GM10248 (cell line): ENCODE results near the gene TNFRSF12A.

ENCODE experiments used
- CTCF ChIA-PET: fragments of 300-600 bp; sonication (Branson Sonifier 250); formaldehyde crosslinking; extraction: SDS; loops from one replicate; lab custom pipeline; 2021; ENCODE audit warnings: antibody characterized with exemption; lab: Yijun Ruan, JAX
- POLR2A ChIA-PET: fragments of 350-650 bp; sonication (Branson Sonifier 250); formaldehyde crosslinking; extraction: SDS; loops from one replicate; lab custom pipeline; 2020; ENCODE audit warnings: antibody characterized with exemption; lab: Yijun Ruan, JAX
- DNase-seq: peaks from one replicate; pipeline ENCODE4 v3.0.0; 2012; ENCODE audit errors: extremely low spot score
- TF ChIP-seq, protein P1 (sequence below): IDR thresholded peaks from 2 replicates; pipeline ENCODE4 v1.5.1; 2012; ENCODE audit warnings: mild to moderate bottlenecking, low read depth; ENCODE audit errors: extremely low read depth, missing control alignments, control extremely low read depth

Gene TNFRSF12A

DNA sequence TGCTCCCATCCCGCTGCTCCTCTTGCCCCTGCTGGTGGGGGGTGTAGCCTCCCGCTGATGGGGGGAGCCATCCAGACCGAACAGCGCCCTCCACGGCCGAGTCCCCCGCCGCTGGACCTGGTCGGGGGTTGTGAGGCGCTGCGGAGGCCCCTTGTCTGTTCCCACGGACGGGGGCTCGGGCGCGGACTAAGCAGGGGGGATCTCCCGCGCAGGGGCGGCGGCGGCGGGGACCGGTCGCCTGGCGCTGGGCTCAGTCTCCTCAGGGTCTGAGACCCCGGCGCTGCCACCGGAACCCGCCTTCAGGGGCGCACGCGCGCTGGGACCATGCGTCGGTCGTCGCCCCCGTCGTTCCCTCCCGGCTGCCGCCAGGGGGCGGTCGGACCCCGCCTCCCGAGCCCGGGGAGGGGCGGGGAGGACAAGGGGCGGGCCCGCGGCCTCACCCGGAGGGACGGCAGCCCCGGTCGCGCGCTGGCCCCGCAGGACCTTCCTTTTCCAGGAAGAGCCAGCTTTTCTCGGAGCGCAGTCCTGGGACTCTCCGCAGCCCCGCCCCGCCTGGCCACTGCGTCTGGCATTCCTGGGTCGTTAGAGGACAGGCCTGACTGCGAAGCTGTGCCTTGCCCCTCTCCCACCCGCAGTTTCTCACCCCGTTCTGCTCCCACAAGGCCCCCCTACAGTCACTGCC lies 39.0 kb downstream of the TNFRSF12A start:
- POLR2A ChIA-PET, result interaction anchor here (1.0 kb wide), 1 partner anchor 30 kb away, joined by 3 read pairs; no protein-coding TSS in a partner anchor
- CTCF ChIA-PET, result interaction anchor here (0.7 to 4.4 kb wide), 43 partner anchors 10 to 1195 kb away, joined by 3 to 119 read pairs (median 5); partner anchors contain the start of genes HCFC1R1, THOC6, ZNF174 and ZNF205
- TF ChIP-seq, protein P1, sequence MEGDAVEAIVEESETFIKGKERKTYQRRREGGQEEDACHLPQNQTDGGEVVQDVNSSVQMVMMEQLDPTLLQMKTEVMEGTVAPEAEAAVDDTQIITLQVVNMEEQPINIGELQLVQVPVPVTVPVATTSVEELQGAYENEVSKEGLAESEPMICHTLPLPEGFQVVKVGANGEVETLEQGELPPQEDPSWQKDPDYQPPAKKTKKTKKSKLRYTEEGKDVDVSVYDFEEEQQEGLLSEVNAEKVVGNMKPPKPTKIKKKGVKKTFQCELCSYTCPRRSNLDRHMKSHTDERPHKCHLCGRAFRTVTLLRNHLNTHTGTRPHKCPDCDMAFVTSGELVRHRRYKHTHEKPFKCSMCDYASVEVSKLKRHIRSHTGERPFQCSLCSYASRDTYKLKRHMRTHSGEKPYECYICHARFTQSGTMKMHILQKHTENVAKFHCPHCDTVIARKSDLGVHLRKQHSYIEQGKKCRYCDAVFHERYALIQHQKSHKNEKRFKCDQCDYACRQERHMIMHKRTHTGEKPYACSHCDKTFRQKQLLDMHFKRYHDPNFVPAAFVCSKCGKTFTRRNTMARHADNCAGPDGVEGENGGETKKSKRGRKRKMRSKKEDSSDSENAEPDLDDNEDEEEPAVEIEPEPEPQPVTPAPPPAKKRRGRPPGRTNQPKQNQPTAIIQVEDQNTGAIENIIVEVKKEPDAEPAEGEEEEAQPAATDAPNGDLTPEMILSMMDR, result peak; percentile 93
- peak; percentile 95 for DNase-seq

DNA sequence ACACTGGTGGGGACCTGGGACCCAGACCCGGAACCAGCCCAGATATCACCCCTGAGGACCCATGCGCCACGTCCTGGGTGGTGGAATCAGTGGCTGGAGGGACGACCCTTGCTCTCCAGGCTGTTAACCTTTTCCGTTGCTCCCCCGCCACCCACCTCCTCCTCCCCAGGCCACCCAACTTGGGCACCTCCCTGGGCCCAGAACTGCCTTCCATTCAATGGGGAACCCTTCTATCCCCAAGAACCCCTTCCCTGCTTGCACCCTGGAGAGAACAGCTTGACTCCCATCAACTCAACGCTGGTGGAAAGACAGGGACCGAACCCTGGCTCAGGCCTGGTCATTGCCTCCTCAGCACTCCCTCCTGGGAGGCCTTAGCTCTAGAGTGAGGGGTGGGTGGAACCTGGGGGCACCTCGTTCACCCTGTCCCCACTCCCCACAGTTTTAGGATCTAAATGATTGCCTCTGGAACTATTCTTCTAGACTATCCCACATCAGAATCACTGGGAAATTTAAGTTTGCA lies 39.6 kb downstream of the TNFRSF12A start:
- ChIA-PET POLR2A (no interaction called here), CTCF (interaction anchor here (0.7 to 4.4 kb wide), 22 partner anchors 9 to 341 kb away, joined by 3 to 119 read pairs (median 6); partner anchors contain the start of genes HCFC1R1, THOC6, ZNF174 and ZNF205)
- TF ChIP-seq, protein P1, result no peak
- no peak for DNase-seq

DNA sequence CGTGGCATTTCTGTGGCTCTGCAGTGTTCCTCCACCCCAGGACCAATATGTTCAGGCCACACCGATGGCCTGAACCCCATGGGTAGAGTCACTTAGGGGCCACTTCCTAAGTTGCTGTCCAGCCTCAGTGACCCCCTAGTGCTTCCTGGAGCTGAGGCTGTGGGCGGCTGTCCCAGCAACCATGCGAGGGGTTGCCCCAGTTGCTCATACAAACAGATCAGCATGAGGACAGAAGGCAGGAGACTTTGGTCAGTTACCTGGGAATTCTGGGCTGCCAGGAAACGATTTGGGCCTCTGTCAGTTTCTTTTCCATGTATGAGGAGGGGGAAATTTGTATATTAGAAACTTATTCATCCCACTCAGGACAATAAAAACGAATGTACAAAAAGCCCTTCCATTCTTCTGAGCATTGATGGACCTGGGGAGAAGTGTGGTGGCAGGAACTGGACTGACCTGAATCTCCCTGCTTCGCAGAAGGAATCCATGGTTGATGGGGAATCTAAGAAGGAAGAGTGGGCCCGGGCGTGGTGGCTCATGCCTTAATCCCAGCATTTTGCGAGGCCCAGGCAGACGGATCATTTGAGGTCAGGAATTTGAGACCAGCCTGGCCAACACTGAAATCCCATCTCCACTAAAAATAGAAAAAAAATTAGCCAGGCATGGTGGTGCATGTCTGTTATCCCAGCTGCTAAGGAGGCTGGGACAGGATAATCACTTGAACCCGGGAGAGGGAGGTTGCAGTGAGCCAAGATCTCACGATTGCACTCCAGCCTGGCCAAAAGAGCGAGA lies 40.4 kb downstream of the TNFRSF12A start:
- ChIA-PET POLR2A (no interaction called here), CTCF (interaction anchor here (1.1 to 4.4 kb wide), 13 partner anchors 9 to 112 kb away, joined by 3 to 119 read pairs (median 10); partner anchors contain the start of genes ZNF205, ZNF213 and ZSCAN10)
- DNase-seq, result no peak

DNA sequence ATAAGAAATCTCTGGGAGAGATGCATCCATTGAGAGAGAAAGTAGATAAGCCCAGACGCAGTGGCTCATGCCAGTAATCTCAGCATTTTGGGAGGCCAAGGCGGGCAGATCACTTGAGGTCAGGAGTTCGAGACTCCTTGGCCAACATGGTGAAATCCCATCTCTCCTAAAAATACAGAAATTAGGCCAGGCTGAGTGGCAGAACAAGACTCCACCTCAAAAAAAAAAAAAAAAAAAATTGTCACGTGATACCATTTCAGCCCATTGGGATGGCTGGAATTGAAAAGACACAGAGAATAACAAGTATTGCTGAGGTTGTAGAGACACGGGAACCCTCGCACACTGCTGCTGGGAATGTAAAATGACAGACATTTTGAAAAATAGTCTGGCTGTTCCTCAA lies 42.4 kb downstream of the TNFRSF12A start:
- POLR2A ChIA-PET, result no interaction called here
- TF ChIP-seq, protein P1, result no peak
- CTCF ChIA-PET, result interaction anchor here (1.0 to 5.8 kb wide), 6 partner anchors 32 to 67 kb away, joined by 3 to 43 read pairs (median 3); no protein-coding TSS in a partner anchor
- DNase-seq, result no peak

More for the DNA sequence above, 40.4 kb downstream of the TNFRSF12A start:
- TF ChIP-seq, protein P1, result no peak

DNA sequence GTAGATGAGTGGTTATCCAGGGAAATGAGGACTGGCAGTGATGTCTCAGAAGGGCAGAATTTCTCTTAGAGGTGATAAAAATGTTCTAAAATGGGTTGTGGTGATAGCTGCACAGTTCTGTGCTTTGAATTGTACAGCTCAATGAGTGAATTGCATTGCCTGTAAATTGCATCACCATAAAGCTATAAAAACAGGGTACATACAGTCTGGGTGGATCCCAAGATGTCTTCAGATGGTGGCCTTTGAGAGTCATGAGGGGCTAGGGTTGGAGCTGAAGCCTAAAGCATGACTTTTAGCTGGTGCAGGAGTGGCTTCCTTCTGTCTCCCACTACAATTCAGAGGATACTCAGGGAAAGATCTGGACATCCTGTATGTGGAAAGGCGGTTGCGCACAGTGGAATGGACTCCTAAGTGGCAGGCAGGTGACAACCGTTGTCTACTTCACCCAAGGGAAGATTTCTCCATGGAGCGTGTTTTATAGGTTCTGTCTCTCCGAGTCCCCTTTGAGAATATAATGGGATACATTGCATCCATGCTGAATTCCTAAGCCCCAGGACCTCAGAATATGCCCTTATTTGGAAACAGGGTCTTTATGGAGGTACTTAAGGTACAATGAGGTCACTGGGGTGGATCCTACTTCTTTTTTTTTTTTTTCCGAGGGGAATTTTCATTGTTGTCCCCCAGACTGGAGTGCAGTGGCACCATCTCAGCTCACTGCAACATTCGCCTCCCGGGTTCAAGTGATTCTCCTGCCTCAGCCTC lies 43.6 kb downstream of the TNFRSF12A start:
- TF ChIP-seq, protein P1, result no peak
- no peak for DNase-seq
- CTCF ChIA-PET, result interaction anchor here (0.6 to 5.8 kb wide), 11 partner anchors 14 to 87 kb away, joined by 3 to 43 read pairs (median 4); no protein-coding TSS in a partner anchor
- POLR2A ChIA-PET, result no interaction called here
